H9 (cell line): ENCODE data around the gene PGBD2. TPM values are rescaled to one million over a fixed set of nuclear protein-coding genes. Genes with fewer than 3 reads are reported as not detected.
A peak's percentile ranks its signal among the peaks of the same experiment; 100 is the strongest.

Source experiments
- DNase-seq: peaks from one replicate; pipeline ENCODE4 v3.0.0-alpha.2; 2017
- H2AFZ ChIP-seq: one replicate; pipeline ENCODE4 v1.6.1; 2013; ENCODE audit warnings: mild to moderate bottlenecking, low read length, control low read depth, moderate library complexity
- H2AK5ac ChIP-seq: 2 replicates; pipeline ENCODE4 v1.6.1; 2013; ENCODE audit warnings: low read length, control low read depth, mixed read lengths; ENCODE audit not compliant: insufficient read length
- H2BK120ac ChIP-seq: one replicate; pipeline ENCODE4 v1.6.1; 2013; ENCODE audit warnings: low read depth, mild to moderate bottlenecking, low read length, control low read depth, inconsistent platforms; ENCODE audit not compliant: poor library complexity, severe bottlenecking
- H2BK12ac ChIP-seq: 2 replicates; pipeline ENCODE4 v1.6.1; 2013; ENCODE audit warnings: low read length, control low read depth, mixed read lengths, low read depth; ENCODE audit not compliant: insufficient read length
- H2BK15ac ChIP-seq: 2 replicates; pipeline ENCODE4 v1.6.1; 2013; ENCODE audit warnings: low read depth, low read length, control low read depth
- H2BK20ac ChIP-seq: one replicate; pipeline ENCODE4 v1.6.1; 2013; ENCODE audit warnings: low read depth, mild to moderate bottlenecking, low read length, control low read depth, inconsistent platforms; ENCODE audit not compliant: poor library complexity, severe bottlenecking
- H2BK5ac ChIP-seq: 2 replicates; pipeline ENCODE4 v1.6.1; 2013; ENCODE audit warnings: low read length, control low read depth, mixed read lengths; ENCODE audit not compliant: insufficient read length
- H3K14ac ChIP-seq: 2 replicates; pipeline ENCODE4 v1.6.1; 2013; ENCODE audit warnings: low read length, control low read depth; ENCODE audit not compliant: insufficient read depth
- H3K18ac ChIP-seq: 2 replicates; pipeline ENCODE4 v1.6.1; 2013; ENCODE audit warnings: low read depth, mild to moderate bottlenecking, mixed read lengths, low read length, control low read depth; ENCODE audit not compliant: insufficient read length
- H3K23ac ChIP-seq: 2 replicates; pipeline ENCODE4 v1.6.1; 2013; ENCODE audit warnings: low read length, control low read depth, mixed read lengths, low read depth; ENCODE audit not compliant: insufficient read length
- H3K23me2 ChIP-seq: 2 replicates; pipeline ENCODE4 v1.6.1; 2013; ENCODE audit warnings: low read depth, mild to moderate bottlenecking, mixed read lengths, low read length, control low read depth; ENCODE audit not compliant: insufficient read length, poor library complexity, severe bottlenecking
- H3K27ac ChIP-seq: 2 replicates; pipeline ENCODE4 v1.5.1; 2013; ENCODE audit warnings: low read length, control low read depth, mixed read lengths, low read depth; ENCODE audit not compliant: insufficient read length
- H3K27me3 ChIP-seq: 2 replicates; pipeline ENCODE4 v1.6.1; 2013; ENCODE audit warnings: low read length, control low read depth, inconsistent platforms; ENCODE audit not compliant: insufficient read depth
- H3K4ac ChIP-seq: 2 replicates; pipeline ENCODE4 v1.6.1; 2013; ENCODE audit warnings: low read depth, mild to moderate bottlenecking, control low read depth, inconsistent platforms, low read length, moderate library complexity
- H3K4me1 ChIP-seq: 2 replicates; pipeline ENCODE4 v1.6.1; 2013; ENCODE audit warnings: low read length, control low read depth, inconsistent platforms; ENCODE audit not compliant: insufficient read depth
- H3K4me2 ChIP-seq: 2 replicates; pipeline ENCODE4 v1.6.1; 2013; ENCODE audit warnings: low read length, control low read depth, mixed read lengths; ENCODE audit not compliant: insufficient read length, insufficient read depth
- H3K56ac ChIP-seq: 2 replicates; pipeline ENCODE4 v1.6.1; 2013; ENCODE audit warnings: low read depth, mild to moderate bottlenecking, mixed read lengths, low read length, control low read depth; ENCODE audit not compliant: insufficient read length
- H3K79me1 ChIP-seq: 2 replicates; pipeline ENCODE4 v1.6.1; 2013; ENCODE audit warnings: low read depth, mild to moderate bottlenecking, moderate library complexity, low read length, control low read depth, inconsistent platforms; ENCODE audit not compliant: insufficient read depth, poor library complexity, severe bottlenecking
- H3K79me2 ChIP-seq: 2 replicates; pipeline ENCODE4 v1.6.1; 2013; ENCODE audit warnings: low read length, control low read depth, inconsistent platforms; ENCODE audit not compliant: insufficient read depth
- H3K9ac ChIP-seq: 2 replicates; pipeline ENCODE4 v1.6.1; 2013; ENCODE audit warnings: low read length, control low read depth, mixed read lengths; ENCODE audit not compliant: insufficient read length; ENCODE audit errors: extremely low read depth
- H3K9me3 ChIP-seq: one replicate; pipeline ENCODE4 v1.6.1; 2013; ENCODE audit warnings: low read depth, low read length, inconsistent platforms; ENCODE audit not compliant: control insufficient read depth
- H3T11ph ChIP-seq: one replicate; pipeline ENCODE4 v1.6.1; 2013; ENCODE audit warnings: mild to moderate bottlenecking, low read length, control low read depth, inconsistent platforms
- H4K20me1 ChIP-seq: one replicate; pipeline ENCODE4 v1.6.1; 2013; ENCODE audit not compliant: control insufficient read depth, insufficient read length, insufficient read depth
- H4K5ac ChIP-seq: 2 replicates; pipeline ENCODE4 v1.6.1; 2013; ENCODE audit warnings: low read depth, mild to moderate bottlenecking, mixed read lengths, low read length, control low read depth; ENCODE audit not compliant: insufficient read length
- H4K8ac ChIP-seq: replicated peaks from 2 replicates; pipeline ENCODE4 v1.6.1; 2013; ENCODE audit warnings: low read length, control low read depth, mixed read lengths, low read depth; ENCODE audit not compliant: insufficient read length
- H4K91ac ChIP-seq: 2 replicates; pipeline ENCODE4 v1.6.1; 2013; ENCODE audit warnings: low read depth, mild to moderate bottlenecking, moderate library complexity, mixed read lengths, low read length, control low read depth; ENCODE audit not compliant: insufficient read length
- H3K27ac Mint-ChIP-seq, 3 experiments: 2 replicates in 2 of 3; 3 replicates in 1 of 3; pipeline ENCODE4 v1.8.0; 2020 to 2021; ENCODE audit warnings: mixed read lengths in 3 of 3, mild to moderate bottlenecking in 1 of 3, moderate library complexity in 1 of 3
- H3K27me3 Mint-ChIP-seq: 2 replicates; pipeline ENCODE4 v1.8.0; 2021; ENCODE audit warnings: low read depth, mild to moderate bottlenecking, moderate library complexity, mixed read lengths
- H3K36me3 Mint-ChIP-seq, 3 experiments: 2 replicates in 2 of 3; 3 replicates in 1 of 3; pipeline ENCODE4 v1.8.0; 2020 to 2021; ENCODE audit warnings: low read depth in 3 of 3, mixed read lengths in 3 of 3; ENCODE audit not compliant: insufficient read depth in 1 of 3
- H3K4me1 Mint-ChIP-seq, 2 experiments: 2 replicates each; pipeline ENCODE4 v1.8.0; 2020; ENCODE audit warnings: mixed read lengths in 2 of 2
- H3K4me3 Mint-ChIP-seq, 2 experiments: 2 replicates in 1 of 2; 3 replicates in 1 of 2; pipeline ENCODE4 v1.8.0; 2020 to 2021; ENCODE audit warnings: mild to moderate bottlenecking in 2 of 2, mixed read lengths in 2 of 2, moderate library complexity in 1 of 2
- H3K9me3 Mint-ChIP-seq, 2 experiments: 2 replicates in 1 of 2; 3 replicates in 1 of 2; pipeline ENCODE4 v1.8.0; 2020; ENCODE audit warnings: mild to moderate bottlenecking in 2 of 2, mixed read lengths in 2 of 2, moderate library complexity in 1 of 2
- CTCF ChIP-seq: fragments of 200-600 bp; sonication (generic); conservative IDR thresholded peaks from 3 replicates; pipeline ENCODE4 v1.8.0; 2021; ENCODE audit warnings: antibody characterized with exemption, mild to moderate bottlenecking
- whole genome bisulfite sequencing: extraction: QIAGEN DNeasy Blood & Tissue Kit; methylation state at CpG from one replicate; pipeline ENCODE4 v1.1.7; 2013; ENCODE audit warnings: missing lambda C conversion rate, low lambda C conversion rate, mixed read lengths; ENCODE audit not compliant: insufficient read length; ENCODE audit errors: extremely low coverage; 5-methylcytosine and 5-hydroxymethylcytosine counted together
- total RNA-seq: library from RNA; stranded (reverse); gene quantifications from 2 replicates; pipeline ENCODE4 v1.2.1, GENCODE V29; 2021

Gene PGBD2
- total RNA-seq, 1 experiment from 2014 or later = 10.4 TPM

GRCh38 chr1:248858891-248859889 lies 46.8 kb upstream of the PGBD2 start, which contains the start of gene ZNF692:
Gene ZNF692 (minus strand): TSS chr1:248859085. CDS start chr1:248858309, 776 bp downstream.
- Histone ChIP-seq H3K27me3 (no peaks in the 10 kb centered on the region; the same call in 1 of the 2 replicates), H2AFZ (no peak within 1 kb of the TSS)
- peak within 1 kb of the TSS; percentile 87 to 92 for H3K4me3 Mint-ChIP-seq

More at GRCh38 chr1:248858891-248859889, 46.8 kb upstream of the PGBD2 start, which contains the start of gene ZNF692:
- Histone ChIP-seq H3K4me2 (peak within 1 kb of the TSS; percentile 77), H3T11ph (no peak within 1 kb of the TSS), H3K4ac (no peak within 1 kb of the TSS), H2BK15ac (no peak within 1 kb of the TSS), H3K56ac (no peak within 1 kb of the TSS), H3K23ac (no peak within 1 kb of the TSS), H4K91ac (no peak within 1 kb of the TSS), H3K27ac (no peak within 1 kb of the TSS), H3K79me1 (no peaks in the 10 kb centered on the region), H3K14ac (peak within 1 kb of the TSS; percentile 13), H2AK5ac (no peak within 1 kb of the TSS), H2BK20ac (no peak within 1 kb of the TSS), H3K79me2 (no peaks in the 10 kb centered on the region), H3K4me1 (no peaks in the 10 kb centered on the region), H4K8ac (no peak within 1 kb of the TSS), H3K18ac (peak within 1 kb of the TSS; percentile 61), H2BK5ac (no peak within 1 kb of the TSS), H3K9ac (peak within 1 kb of the TSS; percentile 53), H2BK120ac (no peak within 1 kb of the TSS), H3K9me3 (no peaks in the 10 kb centered on the region), H2BK12ac (no peak within 1 kb of the TSS), H3K23me2 (peaks cover 24% of the 10 kb centered on the region), H4K20me1 (no peaks in the 10 kb centered on the region), H4K5ac (no peak within 1 kb of the TSS)
- Mint-ChIP-seq H3K27ac (peak within 1 kb of the TSS; percentile 95 to 98 (median 98)), H3K27me3 (peaks cover 39% of the 10 kb centered on the region), H3K36me3 (peaks cover 0 to 25% (median 23%) of the 10 kb centered on the region in 3 experiments; a peak in 6 of 7 replicates), H3K4me1 (peaks cover 22 to 26% of the 10 kb centered on the region in 2 experiments), H3K9me3 (peaks cover 0 to 2% of the 10 kb centered on the region in 2 experiments; a peak in 2 of 5 replicates)
- peak; percentile 97 for DNase-seq
- no CpG with 5 or more reads among the region's 62 CpGs for WGBS
- no peak; the same call in 2 of the 3 replicates for TF ChIP-seq CTCF
